Muscle of leg (tissue), 9 donors: Measurements from ENCODE around the gene TP53I3. TPM values are rescaled to one million over a fixed set of nuclear protein-coding genes. Genes with fewer than 3 reads are reported as not detected.

Experiments
- polyA plus RNA-seq, 8 donors: library from polyadenylated mRNA; unstranded; fragments of 120-200 nt; gene quantifications; one replicate each; pipeline versions ENCODE4 v1.2.1 to v1.2.3, GENCODE V29; 2013; ENCODE audit warnings: inconsistent platforms in 1 of 8, low replicate concordance in 1 of 8; ENCODE audit not compliant: insufficient read length in 8 of 8, insufficient read depth in 1 of 8
- total RNA-seq: library from RNA; stranded (reverse); fragments of 120-200 nt; gene quantifications from one replicate; pipeline ENCODE4 v1.2.4, GENCODE V29; 2013

The TP53I3 gene
- total and polyA plus RNA-seq, 9 donors, result 30.9 to 48.3 (median 34.9) TPM

Other genes starting within 250 kb of the TP53I3 start
- 17.6 TPM for gene ATAD2B, start 157.7 kb downstream of the TP53I3 start, total RNA-seq
- gene ATAD2B, start 157.7 kb downstream of the TP53I3 start, polyA plus RNA-seq, result 10 to 100 TPM; 10.2 to 14.5 (median 11.5) TPM
- gene UBXN2A, start 144.4 kb downstream of the TP53I3 start, total RNA-seq, result 22.7 TPM
- 10 to 100 TPM; 13.8 to 23.9 (median 18.7) TPM for gene UBXN2A, start 144.4 kb downstream of the TP53I3 start, polyA plus RNA-seq
- gene MFSD2B, start 74.7 kb downstream of the TP53I3 start, total RNA-seq, result 0.18 TPM
- gene MFSD2B, start 74.7 kb downstream of the TP53I3 start, polyA plus RNA-seq, result 1 to 10 TPM; 1.4 to 3.5 (median 2.3) TPM
- 11.3 TPM for gene WDCP, start 37.4 kb downstream of the TP53I3 start, total RNA-seq
- 10 to 100 TPM in 3 of 8 donors, 1 to 10 TPM in 5; 7.9 to 10.8 (median 9.7) TPM for gene WDCP, start 37.4 kb downstream of the TP53I3 start, polyA plus RNA-seq
- gene FKBP1B, start 35.1 kb downstream of the TP53I3 start, total RNA-seq, result 2.8 TPM
- 1 to 10 TPM; 2.1 to 4.5 (median 3.2) TPM for gene FKBP1B, start 35.1 kb downstream of the TP53I3 start, polyA plus RNA-seq
- gene SF3B6, start 8.5 kb downstream of the TP53I3 start, total RNA-seq, result 131 TPM
- 100 to 1,000 TPM in 1 of 8 donors, 10 to 100 TPM in 7; 80.5 to 106 (median 86.3) TPM for gene SF3B6, start 8.5 kb downstream of the TP53I3 start, polyA plus RNA-seq
- gene PFN4, start 38.5 kb upstream of the TP53I3 start, total RNA-seq, result 1.8 TPM
- gene PFN4, start 38.5 kb upstream of the TP53I3 start, polyA plus RNA-seq, result 1 to 10 TPM; 1.3 to 2.2 (median 1.7) TPM
- gene FAM228B, start 38.6 kb upstream of the TP53I3 start, total RNA-seq, result 31.5 TPM
- 10 to 100 TPM; 11.2 to 17.3 (median 14.7) TPM for gene FAM228B, start 38.6 kb upstream of the TP53I3 start, polyA plus RNA-seq
- 0.22 TPM for gene FAM228A, start 90.2 kb upstream of the TP53I3 start, total RNA-seq
- 1 to 10 TPM in 1 of 8 donors, under 1 TPM in 6, not detected in 1; 0.13 to 1.0 (median 0.47) TPM for gene FAM228A, start 90.2 kb upstream of the TP53I3 start, polyA plus RNA-seq